ENCODE data around the gene TRAPPC3.

DNA sequence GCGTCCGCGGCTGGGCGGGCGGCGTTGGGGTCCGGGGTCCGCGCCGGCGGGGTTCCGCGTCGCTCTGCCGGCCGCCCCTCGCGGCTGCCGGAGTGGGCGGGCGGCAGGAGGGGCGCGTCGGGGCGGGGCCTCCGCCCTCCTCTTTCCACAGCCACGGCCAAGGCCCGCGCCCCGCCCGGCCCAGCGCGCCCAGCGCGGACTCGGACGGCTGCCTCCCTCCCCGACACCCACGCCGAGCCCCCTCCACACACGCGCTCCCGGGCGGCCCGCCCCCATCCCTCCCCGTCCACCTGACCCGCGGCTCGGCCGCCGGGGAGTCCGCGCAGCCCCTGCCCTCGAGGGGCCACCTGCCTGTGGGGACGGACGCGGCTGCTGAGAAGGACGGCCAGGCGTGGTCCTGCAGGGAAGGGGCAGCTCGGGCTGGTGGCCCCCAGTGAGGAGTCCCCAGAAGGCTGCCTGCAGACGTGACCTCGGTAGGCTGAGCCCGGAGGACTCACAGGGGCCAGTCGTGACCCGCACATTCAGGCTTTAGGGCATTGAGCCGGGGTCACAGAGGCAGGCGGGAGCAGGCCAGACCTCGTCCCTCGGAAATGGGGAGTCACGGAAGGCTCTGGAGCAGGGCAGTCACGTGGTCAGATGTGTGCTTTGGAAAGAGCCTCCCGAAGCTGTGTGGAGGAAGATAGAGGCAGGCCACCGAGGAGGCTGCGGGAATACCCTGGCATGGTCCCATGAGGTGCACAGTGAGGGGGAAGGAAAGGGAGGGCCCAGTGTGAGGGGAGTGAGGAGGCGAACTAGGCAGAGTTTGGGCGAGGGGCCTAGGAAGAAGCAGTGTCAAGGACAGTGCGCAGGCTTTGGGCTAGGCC, 23.9 kb downstream of the TRAPPC3 start, which contains the start of gene COL8A2:
- TF ChIP-seq CTCF (IDR thresholded peaks at IDR 0.05) (no peak), POLR2AphosphoS5 (IDR thresholded peaks at IDR 0.05; ENCODE audit: insufficient read depth in 1 of 2, low read depth in 1 of 2) (no peak), POLR2A (IDR thresholded peaks at IDR 0.05) (no peak)

Measured in vagina (tissue), 2 donors.